Osteoblast (primary cell): Measurements from ENCODE around the gene TNNC1. TPM values are rescaled to one million over a fixed set of nuclear protein-coding genes. Genes with fewer than 3 reads are reported as not detected.

Experiments used
- DNase-seq: peaks from one replicate; pipeline ENCODE4 v3.0.0; 2011; ENCODE audit warnings: low spot score, mixed read lengths; ENCODE audit not compliant: insufficient read length; ENCODE audit errors: missing footprints
- H2AFZ ChIP-seq: 2 replicates; pipeline ENCODE4 v1.6.0; 2011; ENCODE audit warnings: mild to moderate bottlenecking, low read length
- H3K27ac ChIP-seq: 2 replicates; pipeline ENCODE4 v1.5.1; 2011; ENCODE audit warnings: mild to moderate bottlenecking, low read depth, low read length, moderate library complexity
- H3K27me3 ChIP-seq: 2 replicates; pipeline ENCODE4 v1.6.0; 2012; ENCODE audit warnings: mild to moderate bottlenecking, control low read depth, inconsistent platforms, low read length, moderate library complexity; ENCODE audit not compliant: insufficient read depth
- H3K36me3 ChIP-seq: 2 replicates; pipeline ENCODE4 v1.5.1; 2011; ENCODE audit warnings: mild to moderate bottlenecking, low read length, control low read depth, moderate library complexity; ENCODE audit not compliant: insufficient read depth
- H3K4me1 ChIP-seq: 2 replicates; pipeline ENCODE4 v1.5.1; 2011; ENCODE audit warnings: mild to moderate bottlenecking, low read length, control low read depth, moderate library complexity; ENCODE audit not compliant: insufficient read depth
- H3K4me2 ChIP-seq: 2 replicates; pipeline ENCODE4 v1.6.0; 2011; ENCODE audit warnings: mild to moderate bottlenecking, low read length; ENCODE audit not compliant: insufficient read depth
- H3K4me3 ChIP-seq: fragments of 200-600 bp; sonication (generic); 3 replicates; pipeline ENCODE4 v1.5.1; 2012; ENCODE audit warnings: mild to moderate bottlenecking, low read length, inconsistent platforms; ENCODE audit not compliant: insufficient read depth
- H3K79me2 ChIP-seq: 2 replicates; pipeline ENCODE4 v1.6.0; 2012; ENCODE audit warnings: mild to moderate bottlenecking, low read length, control low read depth, inconsistent platforms; ENCODE audit not compliant: insufficient read depth
- H3K9me3 ChIP-seq: 2 replicates; pipeline ENCODE4 v1.5.1; 2011; ENCODE audit warnings: low read depth, low read length, control low read depth
- H4K20me1 ChIP-seq: 2 replicates; pipeline ENCODE4 v1.6.0; 2012; ENCODE audit warnings: mild to moderate bottlenecking, low read length, control low read depth; ENCODE audit not compliant: insufficient read depth
- CTCF ChIP-seq: IDR thresholded peaks from 2 replicates; pipeline ENCODE4 v1.5.1; 2011; ENCODE audit warnings: mild to moderate bottlenecking, low read depth, low read length, moderate library complexity; ENCODE audit errors: extremely low read depth
- total RNA-seq: library from RNA; depleted of rRNA; stranded (reverse); fragments of >200 nt; gene quantifications from 2 replicates; pipeline ENCODE4 v1.2.3, GENCODE V29; 2012

The TNNC1 gene
- total RNA-seq, 1 donor = 0.36 TPM

- Histone ChIP-seq H3K4me2 (no peak overlapping the region), H3K4me1 (no peaks in the 10 kb centered on the region), H3K4me3 (no peak overlapping the region), H3K36me3 (peaks cover 68% of the 10 kb centered on the region), H3K9me3 (no peaks in the 10 kb centered on the region), H3K27ac (no peak overlapping the region), H2AFZ (no peak overlapping the region), H3K27me3 (no peaks in the 10 kb centered on the region), H4K20me1 (peaks cover 14% of the 10 kb centered on the region), H3K79me2 (peaks cover 15% of the 10 kb centered on the region)
- no peak for TF ChIP-seq CTCF
- peak; percentile 63 for DNase-seq
These were observed 50.5 kb downstream of the TNNC1 start for GRCh38 chr3:52403271-52403841.

- H3K79me2 ChIP-seq = peaks cover 10% of the 10 kb centered on the region
- H3K36me3 ChIP-seq = peaks cover 62% of the 10 kb centered on the region
- no peaks in the 10 kb centered on the region for H3K27me3 ChIP-seq
- H3K4me3 ChIP-seq = no peak overlapping the region
- no peaks in the 10 kb centered on the region for H3K9me3 ChIP-seq
- DNase-seq = peak; percentile 59
- H4K20me1 ChIP-seq = peaks cover 13% of the 10 kb centered on the region
- no peak overlapping the region for H3K4me2 ChIP-seq
- H3K4me1 ChIP-seq = no peaks in the 10 kb centered on the region
- H3K27ac ChIP-seq = no peak overlapping the region
- H2AFZ ChIP-seq = no peak overlapping the region
- TF ChIP-seq CTCF = no peak
These were observed 51.1 kb downstream of the TNNC1 start for GRCh38 chr3:52402706-52403270.

GRCh38 chr3:52402101-52402521, 51.7 kb downstream of the TNNC1 start:
- Histone ChIP-seq H3K9me3 (no peaks in the 10 kb centered on the region), H3K79me2 (peaks cover 3% of the 10 kb centered on the region), H3K27ac (no peak overlapping the region), H3K36me3 (peaks cover 55% of the 10 kb centered on the region), H3K4me2 (no peak overlapping the region), H2AFZ (no peak overlapping the region), H3K4me1 (no peaks in the 10 kb centered on the region), H4K20me1 (peaks cover 13% of the 10 kb centered on the region), H3K27me3 (no peaks in the 10 kb centered on the region), H3K4me3 (no peak overlapping the region)
- no peak for TF ChIP-seq CTCF
- peak; percentile 18 for DNase-seq

GRCh38 chr3:52401551-52401950, 52.3 kb downstream of the TNNC1 start:
- H3K9me3 ChIP-seq = no peaks in the 10 kb centered on the region
- TF ChIP-seq CTCF = no peak
- H4K20me1 ChIP-seq = peaks cover 13% of the 10 kb centered on the region
- no peaks in the 10 kb centered on the region for H3K27me3 ChIP-seq
- DNase-seq = peak; percentile 21
- H3K79me2 ChIP-seq = no peaks in the 10 kb centered on the region
- H3K4me3 ChIP-seq = no peak overlapping the region
- peaks cover 49% of the 10 kb centered on the region for H3K36me3 ChIP-seq
- no peaks in the 10 kb centered on the region for H3K4me1 ChIP-seq
- no peak overlapping the region for H3K4me2 ChIP-seq
- H3K27ac ChIP-seq = no peak overlapping the region
- no peak overlapping the region for H2AFZ ChIP-seq

Other genes starting within 250 kb of the TNNC1 start
- not detected in 2 replicates for gene TLR9, start 228.4 kb downstream of the TNNC1 start, total RNA-seq
- gene TWF2, start 214.9 kb downstream of the TNNC1 start, total RNA-seq = 115 and 138 TPM in 2 replicates
- gene PPM1M, start 208.3 kb downstream of the TNNC1 start, total RNA-seq = 23.9 and 28.2 TPM in 2 replicates
- 54.2 and 58.3 TPM in 2 replicates for gene WDR82, start 175.4 kb downstream of the TNNC1 start, total RNA-seq
- 13.8 and 15.0 TPM in 2 replicates for gene GLYCTK, start 166.2 kb downstream of the TNNC1 start, total RNA-seq
- gene DNAH1, start 137.7 kb downstream of the TNNC1 start, total RNA-seq = 8.0 and 8.7 TPM in 2 replicates
- gene BAP1, start 44.0 kb downstream of the TNNC1 start, total RNA-seq = 65.4 and 72.4 TPM in 2 replicates
- gene PHF7, start 43.4 kb downstream of the TNNC1 start, total RNA-seq = 8.8 and 10.9 TPM in 2 replicates
- under 0.01 TPM in 1 of 2 replicates, not detected in the other for gene SEMA3G, start 8.9 kb downstream of the TNNC1 start, total RNA-seq
- gene NISCH, start 1.6 kb upstream of the TNNC1 start, total RNA-seq = 72.2 and 83.2 TPM in 2 replicates
- 0.59 and 1.1 TPM in 2 replicates for gene STAB1, start 41.3 kb upstream of the TNNC1 start, total RNA-seq
- gene NT5DC2, start 79.8 kb upstream of the TNNC1 start, total RNA-seq = 45.4 and 52.5 TPM in 2 replicates
- 6.5 and 8.3 TPM in 2 replicates for gene UQCC5, start 82.6 kb upstream of the TNNC1 start, total RNA-seq
- gene PBRM1, start 231.9 kb upstream of the TNNC1 start, total RNA-seq = 96.1 and 100 TPM in 2 replicates
- gene GNL3, start 232.0 kb upstream of the TNNC1 start, total RNA-seq = 111 and 129 TPM in 2 replicates